Left ventricle myocardium inferior (tissue), 1 donor: ENCODE results near the gene HHIPL1. TPM values are rescaled to one million over a fixed set of nuclear protein-coding genes. Genes with fewer than 3 reads are reported as not detected.
"Not testable (repeated sequence)": the region's sequence is repeated elsewhere in the genome, so short reads cannot be mapped to it uniquely, and the experiment has no call there.

Source experiments
- DNase-seq: peaks from one replicate; pipeline ENCODE4 v3.0.0-alpha.2; 2020
- H3K27ac ChIP-seq: fragments of 200-600 bp; replicated peaks from 2 replicates; pipeline ENCODE4 v1.8.0; 2021
- H3K27me3 ChIP-seq: fragments of 200-600 bp; 2 replicates; pipeline ENCODE4 v1.8.0; 2021; ENCODE audit warnings: low read depth
- H3K36me3 ChIP-seq: fragments of 200-600 bp; 2 replicates; pipeline ENCODE4 v1.8.0; 2021
- H3K4me1 ChIP-seq: fragments of 200-600 bp; 2 replicates; pipeline ENCODE4 v1.8.0; 2021
- H3K4me3 ChIP-seq: fragments of 200-600 bp; 2 replicates; pipeline ENCODE4 v1.8.0; 2021; ENCODE audit warnings: mild to moderate bottlenecking, moderate library complexity
- H3K9me3 ChIP-seq: fragments of 200-600 bp; replicated peaks from 2 replicates; pipeline ENCODE4 v1.8.0; 2021
- intact Hi-C: fragments of 100-400 bp; cut with micrococcal nuclease; formaldehyde crosslinking; loops from one replicate; pipeline ENCODE4 v1.11.0; 2022
- total RNA-seq: library from RNA; stranded (reverse); fragmentation: NEBNext Ultra II Directional; extraction: Animal tissue kit (Norgen Biotek cat#: 25700); gene quantifications from one replicate; pipeline ENCODE4 v1.2.1, GENCODE V29; 2021
- TF ChIP-seq, protein P1 (sequence below): fragments of 200-600 bp; IDR thresholded peaks from 2 replicates; pipeline ENCODE4 v1.8.0; 2021; ENCODE audit warnings: antibody characterized with exemption, mild to moderate bottlenecking, borderline replicate concordance
- donor health status: DM: no; HTN: yes; CAD: no; lungs with severe emphysema.

Gene HHIPL1
- total RNA-seq, 1 donor from 2014 or later = 1.2 TPM

DNA sequence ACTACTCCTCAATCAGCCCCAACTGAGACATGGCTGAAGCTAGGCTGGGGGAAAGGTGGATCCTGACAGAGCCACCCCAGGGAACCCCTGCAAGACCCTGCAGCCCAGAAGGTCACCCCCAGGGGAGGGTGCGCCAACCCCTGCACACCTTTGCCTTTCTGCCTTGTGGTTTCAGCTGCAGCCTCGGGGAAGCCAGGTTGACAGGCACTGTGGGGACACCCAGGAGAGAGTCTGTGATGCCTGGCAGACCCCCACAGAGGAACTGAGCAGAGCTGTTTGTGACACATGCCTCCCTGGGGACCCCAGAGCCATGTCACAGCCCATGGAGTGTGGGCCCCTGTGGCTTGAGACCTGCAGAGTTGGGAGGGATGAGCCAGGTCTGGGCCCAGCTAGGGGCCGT, 11.8 kb upstream of the HHIPL1 start:
- Histone ChIP-seq H3K27me3 (no peaks in the 10 kb centered on the region), H3K4me3 (no peak overlapping the region), H3K27ac (no peak overlapping the region), H3K9me3 (no peaks in the 10 kb centered on the region), H3K4me1 (peaks cover 7% of the 10 kb centered on the region), H3K36me3 (no peaks in the 10 kb centered on the region)
- intact Hi-C loops = no loop called here
- DNase-seq = no peak
- TF ChIP-seq, protein P1, sequence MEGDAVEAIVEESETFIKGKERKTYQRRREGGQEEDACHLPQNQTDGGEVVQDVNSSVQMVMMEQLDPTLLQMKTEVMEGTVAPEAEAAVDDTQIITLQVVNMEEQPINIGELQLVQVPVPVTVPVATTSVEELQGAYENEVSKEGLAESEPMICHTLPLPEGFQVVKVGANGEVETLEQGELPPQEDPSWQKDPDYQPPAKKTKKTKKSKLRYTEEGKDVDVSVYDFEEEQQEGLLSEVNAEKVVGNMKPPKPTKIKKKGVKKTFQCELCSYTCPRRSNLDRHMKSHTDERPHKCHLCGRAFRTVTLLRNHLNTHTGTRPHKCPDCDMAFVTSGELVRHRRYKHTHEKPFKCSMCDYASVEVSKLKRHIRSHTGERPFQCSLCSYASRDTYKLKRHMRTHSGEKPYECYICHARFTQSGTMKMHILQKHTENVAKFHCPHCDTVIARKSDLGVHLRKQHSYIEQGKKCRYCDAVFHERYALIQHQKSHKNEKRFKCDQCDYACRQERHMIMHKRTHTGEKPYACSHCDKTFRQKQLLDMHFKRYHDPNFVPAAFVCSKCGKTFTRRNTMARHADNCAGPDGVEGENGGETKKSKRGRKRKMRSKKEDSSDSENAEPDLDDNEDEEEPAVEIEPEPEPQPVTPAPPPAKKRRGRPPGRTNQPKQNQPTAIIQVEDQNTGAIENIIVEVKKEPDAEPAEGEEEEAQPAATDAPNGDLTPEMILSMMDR = no peak

DNA sequence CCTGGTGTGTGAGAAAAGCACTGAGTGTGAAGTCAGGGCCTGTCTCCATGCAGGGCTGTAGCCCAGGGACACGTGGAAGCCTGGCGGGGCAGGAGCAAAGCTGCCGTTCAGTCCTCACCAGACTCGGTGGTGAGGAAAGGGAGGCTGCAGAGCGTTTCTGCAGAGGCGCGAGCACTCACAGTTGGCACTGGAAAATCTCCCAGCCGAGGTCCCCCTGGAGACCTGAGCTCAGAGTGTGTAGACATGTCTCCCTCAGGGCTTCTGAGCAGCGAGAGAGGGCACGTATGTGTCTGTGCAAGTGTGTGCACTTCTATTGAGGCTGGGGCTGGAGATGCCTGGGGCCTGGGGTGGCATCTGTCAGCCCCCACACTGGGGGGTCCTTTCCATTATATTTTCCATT, 11.0 kb upstream of the HHIPL1 start:
- DNase-seq = no peak
- H3K4me1 ChIP-seq = peaks cover 3% of the 10 kb centered on the region
- no peak overlapping the region for H3K27ac ChIP-seq
- no peaks in the 10 kb centered on the region for H3K27me3 ChIP-seq
- H3K36me3 ChIP-seq = no peaks in the 10 kb centered on the region
- H3K4me3 ChIP-seq = no peak overlapping the region
- TF ChIP-seq, protein P1 = no peak
- no peaks in the 10 kb centered on the region for H3K9me3 ChIP-seq
- intact Hi-C loops = no loop called here

DNA sequence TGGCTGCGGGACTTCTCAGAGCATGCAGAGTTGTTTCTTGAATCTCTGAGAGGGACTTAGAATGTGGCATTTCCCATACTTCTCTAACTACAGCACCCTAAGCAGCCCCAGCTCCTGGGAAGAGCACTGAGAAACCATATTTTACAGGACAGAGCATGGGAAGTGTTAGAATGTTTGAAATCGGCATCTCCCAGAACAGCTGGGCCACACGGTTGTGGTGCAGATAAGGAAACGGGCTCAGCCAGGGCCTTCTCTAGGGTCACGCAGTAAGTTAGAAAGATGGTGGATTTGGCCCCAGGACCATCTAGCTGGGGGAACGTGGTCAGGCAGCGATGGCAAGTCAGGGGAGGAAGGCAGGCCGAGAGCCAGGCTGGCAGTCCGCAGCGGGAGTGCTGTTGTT, 10.5 kb upstream of the HHIPL1 start:
- intact Hi-C loops = no loop called here
- Histone ChIP-seq H3K4me1 (no peaks in the 10 kb centered on the region), H3K27ac (no peak overlapping the region), H3K27me3 (no peaks in the 10 kb centered on the region), H3K36me3 (no peaks in the 10 kb centered on the region), H3K4me3 (no peak overlapping the region), H3K9me3 (no peaks in the 10 kb centered on the region)
- no peak for DNase-seq
- TF ChIP-seq, protein P1 = no peak

DNA sequence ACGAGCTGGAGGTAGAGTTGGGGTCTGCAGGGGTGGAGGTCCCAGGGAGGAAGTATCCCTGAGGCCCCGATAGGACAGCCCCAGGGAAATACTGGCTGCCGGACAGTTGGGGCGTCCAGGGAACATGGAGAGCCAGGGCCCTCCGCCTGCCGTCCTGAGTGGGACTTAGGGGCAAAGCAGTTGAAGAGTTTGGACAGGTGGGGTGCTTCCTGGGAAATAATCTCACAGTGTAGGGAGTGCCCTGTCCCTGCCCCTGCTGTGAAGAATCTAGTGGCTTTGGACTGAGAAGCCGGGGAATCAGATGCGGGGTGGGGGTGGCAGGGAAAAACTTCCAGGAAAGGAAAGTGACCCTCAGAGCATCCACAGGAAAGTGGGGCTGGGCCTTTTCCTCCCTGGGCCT, 9.8 kb upstream of the HHIPL1 start:
- Histone ChIP-seq H3K27ac (no peak overlapping the region), H3K4me1 (no peaks in the 10 kb centered on the region), H3K27me3 (no peaks in the 10 kb centered on the region), H3K36me3 (no peaks in the 10 kb centered on the region), H3K9me3 (no peaks in the 10 kb centered on the region), H3K4me3 (no peak overlapping the region)
- no peak for DNase-seq
- TF ChIP-seq, protein P1 = no peak
- intact Hi-C loops = no loop called here

DNA sequence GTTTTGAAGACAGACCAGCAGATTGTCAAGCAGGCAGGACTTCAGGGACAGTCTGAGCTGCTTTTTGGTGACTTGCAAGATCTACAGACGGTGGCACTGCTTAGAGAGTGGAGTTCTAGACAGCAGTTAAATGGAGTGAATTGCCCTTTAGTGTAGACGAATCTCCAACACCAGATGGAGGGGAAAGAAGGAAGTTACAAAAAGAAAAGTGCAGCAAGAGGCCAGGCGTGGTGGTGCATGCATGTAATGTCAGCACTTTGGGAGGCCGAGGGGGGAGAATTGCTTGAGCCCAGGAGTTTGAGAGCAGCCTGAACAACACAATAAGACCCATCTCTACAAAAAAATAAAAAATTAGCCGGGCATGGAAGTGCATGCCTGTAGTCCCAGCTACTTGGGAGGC, 8.4 kb upstream of the HHIPL1 start:
- intact Hi-C loops = no loop called here
- Histone ChIP-seq H3K9me3 (no peaks in the 10 kb centered on the region), H3K27me3 (no peaks in the 10 kb centered on the region), H3K4me3 (no peak overlapping the region), H3K36me3 (no peaks in the 10 kb centered on the region), H3K4me1 (no peaks in the 10 kb centered on the region), H3K27ac (no peak overlapping the region)
- no peak for DNase-seq
- TF ChIP-seq, protein P1 = no peak

DNA sequence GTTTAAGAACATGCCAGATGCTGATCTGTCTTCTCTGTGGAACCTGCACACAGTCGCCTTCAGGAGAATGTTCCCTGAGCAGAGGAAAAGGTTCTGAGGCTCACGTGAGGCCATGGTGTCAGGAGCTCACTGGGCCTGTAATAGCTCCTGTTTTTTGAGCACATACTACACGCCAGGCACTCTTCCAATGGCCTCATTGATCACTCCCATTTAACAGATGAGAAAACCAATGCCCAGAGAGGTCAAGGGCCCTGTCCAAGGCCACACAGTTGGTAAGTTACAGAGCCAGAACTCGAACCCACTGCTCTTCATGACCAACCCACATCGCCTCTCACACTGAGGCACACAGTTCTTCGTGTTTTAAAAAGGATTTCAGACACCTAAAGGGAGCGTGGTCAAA, 7.3 kb upstream of the HHIPL1 start:
- Histone ChIP-seq H3K36me3 (no peaks in the 10 kb centered on the region), H3K27me3 (no peaks in the 10 kb centered on the region), H3K9me3 (no peaks in the 10 kb centered on the region), H3K27ac (no peak overlapping the region), H3K4me1 (no peaks in the 10 kb centered on the region), H3K4me3 (no peak overlapping the region)
- TF ChIP-seq, protein P1 = no peak
- DNase-seq = no peak
- intact Hi-C loops = no loop called here

DNA sequence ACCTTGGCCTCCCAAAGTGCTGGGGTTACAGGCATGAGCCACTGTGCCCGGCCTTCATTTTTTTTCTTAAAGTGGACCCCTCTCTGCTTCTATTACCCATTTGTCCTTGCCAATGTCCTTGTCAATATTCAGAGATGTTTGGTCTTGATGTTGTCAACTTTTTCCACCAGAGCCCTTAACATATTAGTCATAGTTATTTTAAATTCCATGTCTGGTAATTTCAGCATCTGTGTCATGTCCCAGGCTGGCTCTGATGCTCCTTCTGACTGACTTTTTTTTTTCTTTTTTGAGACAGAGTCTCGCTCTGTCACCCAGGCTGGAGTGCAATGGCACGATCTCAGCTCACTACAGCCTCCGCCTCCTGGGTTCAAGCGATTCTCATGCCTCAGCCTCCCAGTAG, 2.2 kb upstream of the HHIPL1 start:
- peaks cover 19% of the 10 kb centered on the region for H3K4me1 ChIP-seq
- H3K27me3 ChIP-seq = peaks cover 14% of the 10 kb centered on the region
- H3K9me3 ChIP-seq, H3K36me3 ChIP-seq, DNase-seq, intact Hi-C loops, H3K27ac ChIP-seq, H3K4me3 ChIP-seq: not testable (repeated sequence)
